ENCODE results near the gene PITPNM2. TPM values are rescaled to one million over a fixed set of nuclear protein-coding genes. Genes with fewer than 3 reads are reported as not detected.

The PITPNM2 gene
- total and polyA plus RNA-seq, 9 donors = 11.1 to 71.8 (median 31.0) TPM

GRCh38 chr12:123135688-123136087 is 15.2 kb downstream of the PITPNM2 start:
- Histone ChIP-seq H3K4me3 (no peak overlapping the region), H3K27me3 (no peaks in the 10 kb centered on the region), H3K27ac (no peak overlapping the region), H3K4me1 (ENCODE audit: insufficient read depth) (peaks cover 10% of the 10 kb centered on the region), H3K36me3 (no peaks in the 10 kb centered on the region), H3K9me3 (no peaks in the 10 kb centered on the region)
- no peak for DNase-seq
- intact Hi-C loops (cut with DNase I) = loop anchor here in 1 of 4 donors (5.0 kb wide), 1 partner anchor 73 kb away; no protein-coding TSS in a partner anchor
- 73 to 74% (median 74%) methylated on average over 8 of the region's 8 CpGs for WGBS, 3 donors
- no peak for TF ChIP-seq EP300 (IDR thresholded peaks at IDR 0.05)
- TF ChIP-seq POLR2A (IDR thresholded peaks at IDR 0.05) = no peak
- TF ChIP-seq CTCF (IDR thresholded peaks at IDR 0.05) = no peak

GRCh38 chr12:123134826-123135225 is 16.1 kb downstream of the PITPNM2 start:
- Histone ChIP-seq H3K27me3 (no peaks in the 10 kb centered on the region), H3K4me1 (ENCODE audit: insufficient read depth) (peaks cover 4% of the 10 kb centered on the region), H3K4me3 (no peak overlapping the region), H3K36me3 (no peaks in the 10 kb centered on the region), H3K27ac (no peak overlapping the region), H3K9me3 (no peaks in the 10 kb centered on the region)
- TF ChIP-seq CTCF (IDR thresholded peaks at IDR 0.05) (no peak), POLR2A (IDR thresholded peaks at IDR 0.05) (no peak), EP300 (IDR thresholded peaks at IDR 0.05) (no peak)
- WGBS, 3 donors = 94 to 95% (median 95%) methylated on average over 6 of the region's 6 CpGs
- no peak for DNase-seq
- intact Hi-C loops (cut with DNase I) = loop anchor here in 1 of 4 donors (5.0 kb wide), 1 partner anchor 73 kb away; no protein-coding TSS in a partner anchor

- Histone ChIP-seq H3K4me1 (ENCODE audit: insufficient read depth) (no peaks in the 10 kb centered on the region), H3K4me3 (no peak overlapping the region), H3K9me3 (no peaks in the 10 kb centered on the region), H3K27me3 (no peaks in the 10 kb centered on the region), H3K36me3 (no peaks in the 10 kb centered on the region), H3K27ac (no peak overlapping the region)
- TF ChIP-seq CTCF (IDR thresholded peaks at IDR 0.05) = no peak
- DNase-seq = no peak
- WGBS, 3 donors = 94 to 98% (median 95%) methylated on average over 9 of the region's 9 CpGs
- intact Hi-C loops (cut with DNase I) = no loop called here
Observed at GRCh38 chr12:123134271-123134671, 16.6 kb downstream of the PITPNM2 start.

- Histone ChIP-seq H3K27me3 (no peaks in the 10 kb centered on the region), H3K4me1 (ENCODE audit: insufficient read depth) (no peaks in the 10 kb centered on the region), H3K4me3 (no peak overlapping the region), H3K9me3 (no peaks in the 10 kb centered on the region), H3K36me3 (no peaks in the 10 kb centered on the region), H3K27ac (no peak overlapping the region)
- intact Hi-C loops (cut with DNase I) = no loop called here
- no peak for DNase-seq
- TF ChIP-seq EP300 (IDR thresholded peaks at IDR 0.05) (no peak), POLR2A (IDR thresholded peaks at IDR 0.05) (no peak), CTCF (IDR thresholded peaks at IDR 0.05) (no peak)
- WGBS, 3 donors = 86 to 89% (median 87%) methylated on average over 9 of the region's 9 CpGs
Observed at GRCh38 chr12:123133701-123134100, 17.2 kb downstream of the PITPNM2 start.
